Suprapubic skin (tissue), 4 donors: ENCODE measurements around the gene ATG9A.

Experiments used
- EP300 ChIP-seq: sonication (generic); formaldehyde crosslinking; IDR thresholded peaks from one replicate; pipeline ENCODE4 v1.6.1; 2017; ENCODE audit warnings: antibody characterized with exemption
- POLR2AphosphoS5 ChIP-seq, 3 donors: sonication (generic); formaldehyde crosslinking; IDR thresholded peaks; one replicate each; pipeline ENCODE4 v1.6.1; 2017; ENCODE audit warnings: antibody characterized with exemption in 3 of 3
- TF ChIP-seq, protein P1 (sequence below), 2 donors: fragments of 200-600 bp in 1 of 2; fragments of 450-650 bp in 1 of 2; sonication (generic) in 1 of 2; IDR thresholded peaks; one replicate each; pipeline ENCODE4 v1.5.1; 2016 to 2019; ENCODE audit warnings: antibody characterized with exemption in 2 of 2, mild to moderate bottlenecking in 1 of 2, moderate library complexity in 1 of 2

- TF ChIP-seq, protein P1, sequence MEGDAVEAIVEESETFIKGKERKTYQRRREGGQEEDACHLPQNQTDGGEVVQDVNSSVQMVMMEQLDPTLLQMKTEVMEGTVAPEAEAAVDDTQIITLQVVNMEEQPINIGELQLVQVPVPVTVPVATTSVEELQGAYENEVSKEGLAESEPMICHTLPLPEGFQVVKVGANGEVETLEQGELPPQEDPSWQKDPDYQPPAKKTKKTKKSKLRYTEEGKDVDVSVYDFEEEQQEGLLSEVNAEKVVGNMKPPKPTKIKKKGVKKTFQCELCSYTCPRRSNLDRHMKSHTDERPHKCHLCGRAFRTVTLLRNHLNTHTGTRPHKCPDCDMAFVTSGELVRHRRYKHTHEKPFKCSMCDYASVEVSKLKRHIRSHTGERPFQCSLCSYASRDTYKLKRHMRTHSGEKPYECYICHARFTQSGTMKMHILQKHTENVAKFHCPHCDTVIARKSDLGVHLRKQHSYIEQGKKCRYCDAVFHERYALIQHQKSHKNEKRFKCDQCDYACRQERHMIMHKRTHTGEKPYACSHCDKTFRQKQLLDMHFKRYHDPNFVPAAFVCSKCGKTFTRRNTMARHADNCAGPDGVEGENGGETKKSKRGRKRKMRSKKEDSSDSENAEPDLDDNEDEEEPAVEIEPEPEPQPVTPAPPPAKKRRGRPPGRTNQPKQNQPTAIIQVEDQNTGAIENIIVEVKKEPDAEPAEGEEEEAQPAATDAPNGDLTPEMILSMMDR (IDR thresholded peaks at IDR 0.05): no peak
- TF ChIP-seq POLR2AphosphoS5 (IDR thresholded peaks at IDR 0.05) (no peak), EP300 (no peak)
Observed at GRCh38 chr2:219209236-219210195, 19.9 kb downstream of the ATG9A start.
